ENCODE results near the gene NOL3.

The NOL3 gene

GRCh38 chr16:67187175-67187890, 17.0 kb downstream of the NOL3 start:
- DNase-seq = no peak

GRCh38 chr16:67188323-67188722, 18.0 kb downstream of the NOL3 start:
- DNase-seq = no peak

GRCh38 chr16:67188798-67189197, 18.5 kb downstream of the NOL3 start:
- DNase-seq = no peak

GRCh38 chr16:67190041-67190440, 19.7 kb downstream of the NOL3 start, which contains the start of gene EXOC3L1:
TSS of gene EXOC3L1 (minus strand) at chr16:67190136. CDS start at chr16:67189676, 460 bp downstream.
- DNase-seq = no peak

GRCh38 chr16:67190448-67191399, 20.4 kb downstream of the NOL3 start:
- no peak for DNase-seq

GRCh38 chr16:67191411-67191994, 21.2 kb downstream of the NOL3 start:
- no peak for DNase-seq

- DNase-seq = peak; percentile 33 to 94 (median 88)
Observed at GRCh38 chr16:67191995-67192681, 21.8 kb downstream of the NOL3 start, which contains the start of gene E2F4. TSS of gene E2F4 (plus strand) at chr16:67192155. CDS start at chr16:67192228, 73 bp downstream.

GRCh38 chr16:67192781-67193361, 22.5 kb downstream of the NOL3 start:
- no peak for DNase-seq

- no peak for DNase-seq
Observed at GRCh38 chr16:67193536-67193935, 23.2 kb downstream of the NOL3 start.

GRCh38 chr16:67194260-67194659, 23.9 kb downstream of the NOL3 start:
- no peak for DNase-seq

- no peak for DNase-seq
Observed at GRCh38 chr16:67195676-67196075, 25.3 kb downstream of the NOL3 start.

- no peak for DNase-seq
Observed at GRCh38 chr16:67196881-67197280, 26.5 kb downstream of the NOL3 start.

- DNase-seq = no peak
Observed at GRCh38 chr16:67197704-67198103, 27.4 kb downstream of the NOL3 start.

GRCh38 chr16:67198238-67198734, 27.9 kb downstream of the NOL3 start:
- DNase-seq = peak in 26 of 51 donors; percentile 4 to 54 (median 30)

GRCh38 chr16:67199011-67199807, 28.9 kb downstream of the NOL3 start, which contains the start of gene ELMO3:
TSS of gene ELMO3 (plus strand) at chr16:67199131. CDS start at chr16:67199327, 196 bp downstream.
- peak in 1 of 51 donors; percentile 20 for DNase-seq

- no peak for DNase-seq
Observed at GRCh38 chr16:67199808-67200198, 29.5 kb downstream of the NOL3 start.

- no peak for DNase-seq
Observed at GRCh38 chr16:67200491-67200890, 30.2 kb downstream of the NOL3 start.

- DNase-seq = no peak
Observed at GRCh38 chr16:67201411-67202345, 31.3 kb downstream of the NOL3 start.

GRCh38 chr16:67202426-67202825, 32.1 kb downstream of the NOL3 start:
- DNase-seq = no peak

Data from hypothalamus (tissue), 51 donors.